Endothelial cell of umbilical vein (primary cell): ENCODE results near the gene LYZL4.

Experiments
- CTCF ChIP-seq, 2 donors: IDR thresholded peaks; 1 replicate in 1 of 2; 2 replicates in 1 of 2; pipeline ENCODE4 v1.5.1; 2011; ENCODE audit warnings: low read length in 2 of 2, mild to moderate bottlenecking in 2 of 2, moderate library complexity in 2 of 2, control low read depth in 1 of 2, inconsistent platforms in 1 of 2, low read depth in 1 of 2; ENCODE audit not compliant: insufficient read depth in 1 of 2; ENCODE audit errors: extremely low read depth in 1 of 2
- EZH2 ChIP-seq: IDR thresholded peaks from 2 replicates; pipeline ENCODE4 v1.6.1; 2012; ENCODE audit warnings: borderline replicate concordance, low read depth, mild to moderate bottlenecking, moderate library complexity, low read length, inconsistent platforms; ENCODE audit not compliant: severe bottlenecking
- GATA2 ChIP-seq: IDR thresholded peaks from 2 replicates; pipeline ENCODE4 v1.7.0; 2011; ENCODE audit warnings: low read depth, mild to moderate bottlenecking, moderate library complexity, mixed read lengths, low read length; ENCODE audit not compliant: insufficient read length, insufficient read depth
- JUN ChIP-seq: IDR thresholded peaks from 2 replicates; pipeline ENCODE4 v1.6.1; 2011; ENCODE audit warnings: borderline replicate concordance, low read depth; ENCODE audit not compliant: insufficient read length, insufficient read depth
- POLR2A ChIP-seq: IDR thresholded peaks from 2 replicates; pipeline ENCODE4 v1.6.1; 2012; ENCODE audit warnings: low read depth, mild to moderate bottlenecking, control low read depth, low read length
- POLR2AphosphoS5 ChIP-seq: IDR thresholded peaks from 2 replicates; pipeline ENCODE4 v1.6.1; 2012; ENCODE audit warnings: low read depth, mild to moderate bottlenecking, control low read depth, low read length, moderate library complexity; ENCODE audit not compliant: insufficient read depth
- TF ChIP-seq, protein P1 (sequence below): IDR thresholded peaks from 2 replicates; pipeline ENCODE4 v1.6.1; 2011; ENCODE audit not compliant: insufficient read depth, insufficient read length

- TF ChIP-seq CTCF (IDR thresholded peaks at IDR 0.05; ENCODE audit: extremely low read depth in 1 of 2, insufficient read depth in 1 of 2, low read depth in 1 of 2, low read length in 2 of 2) (no peak), POLR2A (no peak), POLR2AphosphoS5 (no peak), JUN (no peak), EZH2 (no peak), GATA2 (no peak)
- TF ChIP-seq, protein P1, sequence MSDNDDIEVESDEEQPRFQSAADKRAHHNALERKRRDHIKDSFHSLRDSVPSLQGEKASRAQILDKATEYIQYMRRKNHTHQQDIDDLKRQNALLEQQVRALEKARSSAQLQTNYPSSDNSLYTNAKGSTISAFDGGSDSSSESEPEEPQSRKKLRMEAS = no peak
Measured at GRCh38 chr3:42450567-42450966, 40.2 kb upstream of the LYZL4 start.
